HG03442 (cell line): ENCODE measurements around the gene RBM43.

Experiments used
- ATAC-seq: cut with Tn5 transposase; IDR thresholded peaks from one replicate; pipeline ENCODE4 v1.9.1; 2021; ENCODE audit warnings: mild to moderate bottlenecking, moderate library complexity; ENCODE audit not compliant: unreplicated experiment

The RBM43 gene

DNA sequence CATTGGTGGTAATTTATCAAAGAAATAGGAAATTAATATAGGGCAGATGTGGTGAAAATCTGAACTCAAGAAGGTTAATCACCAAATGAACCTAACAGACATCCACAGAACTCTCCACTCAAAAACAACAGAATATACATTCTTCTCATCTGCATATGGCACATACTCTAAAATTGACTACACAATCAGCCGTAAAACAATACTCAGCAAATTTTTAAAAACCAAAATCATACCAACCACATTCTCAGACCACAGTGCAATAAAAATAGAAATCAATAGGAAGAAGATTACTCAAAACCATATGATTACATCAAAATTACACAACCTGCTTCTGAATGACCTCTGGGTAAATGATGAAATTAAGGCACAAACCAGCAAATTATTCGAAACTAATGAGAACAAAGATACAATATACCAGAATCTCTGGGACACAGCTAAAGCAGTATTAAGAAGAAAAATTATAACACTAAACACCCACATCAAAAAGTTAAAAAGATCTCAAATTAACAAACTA lies 31.0 kb downstream of the RBM43 start:
- no peak for ATAC-seq

DNA sequence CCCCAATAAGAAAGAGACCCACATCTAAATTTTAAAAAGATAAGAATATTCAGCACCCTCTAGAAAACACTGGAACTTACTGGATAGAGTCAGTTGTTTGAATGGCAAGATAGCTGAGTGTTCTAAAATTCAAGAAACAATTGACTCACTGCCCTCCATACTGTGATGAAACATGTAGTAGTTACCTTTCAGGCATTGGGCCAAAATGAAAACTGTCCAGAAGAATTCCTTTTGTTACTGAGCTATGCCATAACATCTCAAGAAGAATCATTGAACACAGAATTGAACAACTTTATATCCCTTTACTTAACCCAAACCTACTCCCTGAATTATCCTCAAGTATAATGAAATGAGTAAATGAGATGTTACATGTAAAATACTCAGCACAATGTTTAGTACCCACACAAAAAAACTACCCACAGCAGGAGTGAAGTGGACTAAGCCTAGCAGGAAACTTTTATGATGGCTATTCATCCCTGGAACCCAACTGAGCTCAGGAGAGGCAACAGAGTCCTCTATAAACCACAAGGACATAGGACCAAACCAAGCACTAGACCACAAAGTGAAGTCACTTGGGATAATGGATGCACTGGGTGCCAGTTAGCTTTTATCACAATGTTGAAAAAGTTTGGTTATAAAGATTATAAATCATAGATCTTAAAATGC lies 32.7 kb downstream of the RBM43 start:
- no peak for ATAC-seq

DNA sequence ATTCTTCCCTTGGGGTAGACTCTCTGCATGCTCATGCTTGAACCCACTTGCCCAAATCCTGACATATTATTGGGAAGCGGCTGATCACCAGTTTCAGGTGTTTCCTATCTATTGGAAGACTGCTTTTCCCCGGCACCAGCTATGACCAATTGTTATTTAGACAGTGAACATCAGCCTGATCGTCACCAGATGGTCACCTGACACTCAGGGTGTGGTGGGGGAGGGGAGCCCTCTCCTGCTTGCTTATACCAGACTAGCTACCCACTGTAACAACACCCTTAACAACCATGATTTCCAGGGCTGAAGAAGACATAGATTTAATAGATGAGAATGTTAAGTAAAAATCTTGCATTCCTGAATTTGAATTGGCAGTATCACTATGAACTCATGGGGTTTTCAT lies 44.3 kb downstream of the RBM43 start:
- no peak for ATAC-seq

DNA sequence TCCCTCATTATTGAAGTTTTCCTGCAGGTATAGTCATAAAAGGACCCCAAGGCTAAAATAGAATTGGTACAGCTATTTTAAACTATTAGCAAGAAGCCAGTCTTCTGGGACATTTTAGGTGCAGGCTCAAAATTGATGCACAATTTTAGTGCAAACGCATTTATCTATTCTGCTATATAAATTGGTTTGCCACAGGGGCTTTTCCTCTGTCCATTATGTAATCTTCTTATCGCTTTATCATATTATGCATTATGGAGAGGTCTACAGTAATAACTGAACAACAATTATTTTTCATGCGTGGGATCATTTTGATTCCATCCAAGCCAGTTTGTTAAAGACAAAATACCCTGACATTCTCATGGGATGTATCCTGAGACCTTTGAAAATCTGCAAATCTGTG lies 54.6 kb downstream of the RBM43 start:
- ATAC-seq = no peak

DNA sequence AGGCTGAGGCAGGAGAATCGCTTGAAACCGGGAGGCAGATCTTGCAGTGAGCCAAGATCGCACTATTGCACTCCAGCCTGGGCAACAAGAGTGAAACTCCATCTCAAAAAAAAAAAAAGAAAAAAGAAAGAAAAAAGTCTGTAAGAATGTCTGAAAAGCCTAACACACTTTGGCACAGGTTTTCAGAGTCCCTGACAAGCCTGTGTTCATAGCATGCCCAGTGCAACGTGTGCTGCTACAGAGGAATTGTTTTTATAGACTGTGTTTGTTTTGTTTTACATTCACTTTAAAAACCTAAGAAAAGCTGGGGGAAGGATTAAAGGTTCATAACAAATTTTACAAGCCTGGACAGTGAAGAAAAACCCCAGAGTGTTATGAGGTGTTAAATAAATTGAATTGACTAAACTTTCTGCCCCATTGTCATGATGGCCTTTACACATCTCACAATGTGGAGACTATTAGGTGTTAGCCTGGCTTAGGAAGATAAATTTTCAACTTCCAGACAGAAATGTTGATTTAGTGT lies 55.2 kb downstream of the RBM43 start:
- ATAC-seq = no peak

DNA sequence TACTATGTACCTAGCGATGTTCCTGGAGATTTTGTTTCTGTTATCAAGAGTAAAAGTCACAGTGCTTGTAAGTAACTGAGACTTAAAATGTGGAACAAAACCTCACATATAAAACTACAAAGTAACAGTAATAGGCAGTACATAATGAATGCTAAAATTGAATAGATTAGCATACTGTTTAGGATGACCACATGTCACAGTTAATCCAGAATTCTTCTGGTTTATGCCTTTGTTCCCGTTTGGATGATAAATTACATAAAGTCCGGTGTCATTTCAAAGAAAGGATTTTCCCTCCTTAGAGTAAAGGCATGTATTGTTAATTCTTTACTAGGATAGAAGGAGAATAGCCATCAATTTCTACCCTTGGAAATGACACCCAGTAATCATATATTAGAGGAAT lies 56.1 kb downstream of the RBM43 start:
- ATAC-seq = no peak

DNA sequence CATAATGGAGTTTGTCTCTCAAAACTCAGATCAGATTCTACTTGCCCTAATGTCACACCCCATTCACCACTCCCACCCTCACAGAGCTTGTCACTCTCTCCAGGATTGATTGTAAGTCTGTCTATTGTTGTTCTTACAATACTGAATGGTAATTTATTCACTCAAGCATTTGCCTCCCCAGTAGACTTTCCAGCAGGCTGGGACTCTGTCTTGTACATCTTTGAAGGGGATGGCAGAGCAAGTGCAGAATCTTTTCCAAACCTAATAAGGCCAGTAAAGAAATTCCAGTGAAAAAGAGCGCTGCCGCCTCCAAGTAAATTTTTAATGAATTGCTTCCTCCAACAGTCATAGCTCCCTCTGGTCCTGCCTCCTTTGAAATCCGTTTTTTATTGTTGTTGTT lies 56.9 kb downstream of the RBM43 start:
- no peak for ATAC-seq

DNA sequence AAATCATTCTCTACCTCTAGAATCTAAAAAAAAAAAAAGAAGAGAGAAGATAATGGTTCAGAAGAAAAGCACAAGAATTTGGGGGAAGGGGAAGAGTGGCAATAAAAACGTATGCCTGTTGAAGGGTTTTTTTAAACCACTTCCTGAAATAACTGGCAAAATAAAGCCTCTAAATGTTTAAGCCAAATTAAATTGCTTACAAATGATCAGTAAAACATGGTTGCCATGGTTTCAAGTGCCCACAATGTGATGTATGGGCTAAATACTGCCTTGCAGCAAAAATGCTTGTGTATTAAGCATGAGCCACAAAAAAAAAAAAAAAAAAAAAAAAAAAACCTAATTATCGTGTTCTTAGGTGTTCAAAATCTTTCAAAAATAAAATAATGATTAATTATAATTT lies 60.8 kb downstream of the RBM43 start:
- no peak for ATAC-seq

DNA sequence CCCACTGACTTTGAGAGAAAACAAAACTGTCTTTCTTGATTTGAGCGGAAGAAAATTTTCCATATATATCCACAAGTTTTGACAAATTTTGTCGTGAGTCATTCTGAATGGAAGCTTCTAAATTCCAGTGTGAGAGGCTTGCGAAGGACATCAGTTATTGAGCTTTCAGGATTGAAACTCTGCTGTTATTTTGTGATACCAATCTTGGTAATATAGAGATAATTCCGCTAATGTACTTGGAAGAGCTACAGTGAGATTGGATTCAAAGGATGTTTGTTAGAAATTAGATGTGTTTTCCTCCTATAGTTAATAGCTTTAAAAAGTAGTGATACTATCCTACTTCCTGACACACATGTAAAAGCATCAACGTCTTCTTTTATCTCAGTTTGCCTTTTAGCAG lies 61.4 kb downstream of the RBM43 start:
- ATAC-seq = no peak

DNA sequence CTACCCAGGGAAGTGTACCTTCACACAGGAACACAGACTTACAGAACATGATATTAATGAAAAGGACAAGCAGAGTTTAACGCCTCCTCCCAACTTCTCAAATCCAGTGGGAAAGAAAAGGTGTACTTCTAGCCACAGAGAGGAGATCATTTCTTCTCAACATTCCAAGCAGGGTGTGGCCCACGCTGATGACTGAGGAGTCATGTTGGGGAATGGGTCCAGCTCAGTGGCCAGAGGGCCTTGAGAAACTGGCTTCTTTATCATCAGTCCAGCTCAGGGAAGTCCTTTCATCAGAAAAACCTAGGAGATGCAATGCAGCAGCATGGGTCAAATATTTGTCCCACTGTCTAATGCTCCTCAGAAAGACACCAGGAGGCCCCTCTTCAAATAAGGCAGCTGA lies 63.0 kb downstream of the RBM43 start:
- ATAC-seq = no peak
